Fibroblast of pulmonary artery (primary cell): ENCODE results near the gene POLD3.

Experiments
- DNase-seq: peaks from one replicate; pipeline ENCODE4 v3.0.0-alpha.2; 2010; ENCODE audit warnings: low read depth
- H3K4me3 ChIP-seq: replicated peaks from 2 replicates; pipeline ENCODE4 v1.5.1; 2011; ENCODE audit warnings: low read depth, mild to moderate bottlenecking, control low read depth, low read length, moderate library complexity
- TF ChIP-seq, protein P1 (sequence below): IDR thresholded peaks from 2 replicates; pipeline ENCODE4 v1.5.1; 2011; ENCODE audit warnings: mild to moderate bottlenecking, control low read depth, low read length, inconsistent platforms; ENCODE audit errors: missing control alignments

POLD3 gene

DNA sequence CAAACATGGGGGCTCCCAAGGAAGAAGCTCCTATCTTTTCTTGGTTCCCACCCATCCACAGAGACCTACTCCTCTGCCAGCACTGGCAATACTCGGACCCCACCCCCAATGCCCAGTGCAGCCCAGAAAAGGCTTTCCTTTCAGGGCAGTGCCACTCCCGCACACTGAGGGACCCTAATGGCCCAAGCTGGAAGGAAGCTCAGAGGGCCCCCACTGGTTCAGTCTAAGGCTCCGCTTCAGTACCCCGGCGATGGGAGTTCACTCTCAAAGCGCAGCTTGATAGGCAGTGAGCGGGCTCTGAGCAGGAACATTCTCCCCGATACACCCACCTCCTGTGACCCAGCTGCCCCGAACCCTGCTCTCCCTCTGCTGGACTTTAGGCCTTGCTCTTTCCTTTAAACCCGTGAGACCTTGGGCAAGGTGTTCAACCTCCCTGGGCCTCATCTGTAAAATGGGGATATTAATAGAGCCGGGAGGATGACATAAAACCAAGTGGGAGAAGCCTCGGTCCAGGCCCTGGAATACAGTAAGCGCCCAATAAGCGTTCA, 90.4 kb downstream of the POLD3 start:
- no peak for DNase-seq
- no peak overlapping the region for H3K4me3 ChIP-seq

GRCh38 chr11:74683279-74683871, 91.0 kb downstream of the POLD3 start:
- TF ChIP-seq, protein P1, sequence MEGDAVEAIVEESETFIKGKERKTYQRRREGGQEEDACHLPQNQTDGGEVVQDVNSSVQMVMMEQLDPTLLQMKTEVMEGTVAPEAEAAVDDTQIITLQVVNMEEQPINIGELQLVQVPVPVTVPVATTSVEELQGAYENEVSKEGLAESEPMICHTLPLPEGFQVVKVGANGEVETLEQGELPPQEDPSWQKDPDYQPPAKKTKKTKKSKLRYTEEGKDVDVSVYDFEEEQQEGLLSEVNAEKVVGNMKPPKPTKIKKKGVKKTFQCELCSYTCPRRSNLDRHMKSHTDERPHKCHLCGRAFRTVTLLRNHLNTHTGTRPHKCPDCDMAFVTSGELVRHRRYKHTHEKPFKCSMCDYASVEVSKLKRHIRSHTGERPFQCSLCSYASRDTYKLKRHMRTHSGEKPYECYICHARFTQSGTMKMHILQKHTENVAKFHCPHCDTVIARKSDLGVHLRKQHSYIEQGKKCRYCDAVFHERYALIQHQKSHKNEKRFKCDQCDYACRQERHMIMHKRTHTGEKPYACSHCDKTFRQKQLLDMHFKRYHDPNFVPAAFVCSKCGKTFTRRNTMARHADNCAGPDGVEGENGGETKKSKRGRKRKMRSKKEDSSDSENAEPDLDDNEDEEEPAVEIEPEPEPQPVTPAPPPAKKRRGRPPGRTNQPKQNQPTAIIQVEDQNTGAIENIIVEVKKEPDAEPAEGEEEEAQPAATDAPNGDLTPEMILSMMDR, result peak; percentile 31
- no peak for DNase-seq

More for the DNA sequence above, 90.4 kb downstream of the POLD3 start:
- TF ChIP-seq, protein P1, result no peak

DNA sequence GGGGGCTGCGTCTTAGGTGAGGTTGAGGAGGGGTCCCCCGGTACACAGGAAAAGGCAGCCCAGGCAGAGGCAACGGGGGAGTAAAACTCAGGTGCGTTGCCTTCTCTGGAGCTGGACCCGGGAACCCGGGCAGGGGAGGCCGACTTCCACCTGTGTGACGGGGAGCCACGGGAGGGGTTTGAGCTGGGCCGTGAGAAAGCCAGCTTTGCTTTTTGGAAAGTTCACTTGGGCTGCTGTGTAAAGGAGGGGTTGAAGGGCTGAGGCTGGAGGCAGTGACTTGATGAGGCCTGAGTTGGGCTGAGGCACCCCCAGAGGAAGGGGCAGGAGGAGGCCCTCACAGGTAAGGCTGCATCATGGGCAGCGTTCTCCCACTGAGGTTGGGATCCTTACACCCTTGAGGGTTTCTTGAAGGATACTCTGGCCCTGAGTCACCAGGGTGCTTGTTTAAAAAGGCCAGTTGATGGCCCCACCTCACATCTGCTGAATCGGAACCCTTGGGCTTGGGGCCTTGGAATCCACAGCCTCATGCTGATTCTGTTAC, 91.6 kb downstream of the POLD3 start:
- TF ChIP-seq, protein P1, result no peak
- H3K4me3 ChIP-seq, result no peak overlapping the region
- no peak for DNase-seq

More at GRCh38 chr11:74683279-74683871, 91.0 kb downstream of the POLD3 start:
- no peak overlapping the region for H3K4me3 ChIP-seq

- TF ChIP-seq, protein P1, result no peak
- H3K4me3 ChIP-seq, result no peak overlapping the region
- DNase-seq, result no peak
Observed at GRCh38 chr11:74684661-74685060, 92.3 kb downstream of the POLD3 start.

DNA sequence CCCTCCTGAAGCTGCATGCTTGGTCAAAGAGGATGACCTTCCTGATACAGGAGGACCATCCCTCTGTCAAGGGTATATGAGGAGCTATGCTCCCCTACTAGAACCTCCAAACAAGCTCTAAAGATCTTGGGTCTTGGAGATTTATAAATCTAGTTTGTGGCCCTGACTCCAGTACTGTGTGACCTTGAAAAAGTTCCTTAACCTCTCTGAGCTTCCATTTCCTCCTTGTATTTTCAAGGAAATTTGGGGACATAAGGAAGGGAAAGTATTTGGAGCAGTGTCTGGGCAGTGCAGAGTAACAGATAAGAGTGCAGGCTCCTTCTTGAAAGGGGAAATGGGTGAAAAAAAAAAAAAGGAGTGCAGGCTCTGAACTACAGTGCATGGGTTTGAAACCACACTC, 93.0 kb downstream of the POLD3 start:
- DNase-seq, result no peak
- TF ChIP-seq, protein P1, result no peak
- no peak overlapping the region for H3K4me3 ChIP-seq

DNA sequence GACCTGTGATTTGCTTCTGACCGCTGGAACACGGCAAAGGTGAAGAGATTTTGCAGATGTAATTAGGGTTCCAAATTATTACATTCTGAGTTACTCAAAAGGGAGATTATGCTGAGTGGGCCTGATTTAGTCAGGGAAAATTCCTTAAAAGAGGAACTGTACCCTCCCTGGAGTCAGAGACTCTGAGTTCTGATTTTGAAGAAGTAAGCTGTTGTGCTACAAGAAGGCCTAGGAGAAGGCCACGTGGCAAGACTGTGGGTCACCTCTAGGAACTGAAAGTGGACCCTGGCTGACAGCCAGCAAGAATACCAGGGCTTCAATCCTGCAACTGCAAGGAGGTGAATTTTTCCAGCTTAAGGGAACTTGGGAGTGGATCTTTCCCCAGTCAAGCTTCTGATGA, 93.5 kb downstream of the POLD3 start:
- DNase-seq, result no peak
- H3K4me3 ChIP-seq, result no peak overlapping the region

More for the DNA sequence above, 93.5 kb downstream of the POLD3 start:
- TF ChIP-seq, protein P1, result no peak
